Prostate gland (tissue), 2 donors: ENCODE measurements around the gene POMP.

Source experiments
- POLR2A ChIP-seq: fragments of 450-650 bp; IDR thresholded peaks from one replicate; pipeline ENCODE4 v1.6.1; 2016; ENCODE audit warnings: antibody characterized with exemption, mild to moderate bottlenecking
- POLR2AphosphoS5 ChIP-seq: sonication (generic); formaldehyde crosslinking; IDR thresholded peaks from one replicate; pipeline ENCODE4 v1.6.1; 2017; ENCODE audit warnings: antibody characterized with exemption
- TF ChIP-seq, protein P1 (sequence below), 4 experiments: fragments of 200-600 bp in 2 of 4; fragments of 450-650 bp in 2 of 4; sonication (generic) in 2 of 4; IDR thresholded peaks; 1 replicate in 3 of 4; 2 replicates in 1 of 4; pipeline ENCODE4 v1.5.1; 2016 to 2019; ENCODE audit warnings: antibody characterized with exemption in 4 of 4, mild to moderate bottlenecking in 2 of 4, moderate library complexity in 2 of 4

- no peak for TF ChIP-seq POLR2AphosphoS5
- no peak for TF ChIP-seq POLR2A
- TF ChIP-seq, protein P1, sequence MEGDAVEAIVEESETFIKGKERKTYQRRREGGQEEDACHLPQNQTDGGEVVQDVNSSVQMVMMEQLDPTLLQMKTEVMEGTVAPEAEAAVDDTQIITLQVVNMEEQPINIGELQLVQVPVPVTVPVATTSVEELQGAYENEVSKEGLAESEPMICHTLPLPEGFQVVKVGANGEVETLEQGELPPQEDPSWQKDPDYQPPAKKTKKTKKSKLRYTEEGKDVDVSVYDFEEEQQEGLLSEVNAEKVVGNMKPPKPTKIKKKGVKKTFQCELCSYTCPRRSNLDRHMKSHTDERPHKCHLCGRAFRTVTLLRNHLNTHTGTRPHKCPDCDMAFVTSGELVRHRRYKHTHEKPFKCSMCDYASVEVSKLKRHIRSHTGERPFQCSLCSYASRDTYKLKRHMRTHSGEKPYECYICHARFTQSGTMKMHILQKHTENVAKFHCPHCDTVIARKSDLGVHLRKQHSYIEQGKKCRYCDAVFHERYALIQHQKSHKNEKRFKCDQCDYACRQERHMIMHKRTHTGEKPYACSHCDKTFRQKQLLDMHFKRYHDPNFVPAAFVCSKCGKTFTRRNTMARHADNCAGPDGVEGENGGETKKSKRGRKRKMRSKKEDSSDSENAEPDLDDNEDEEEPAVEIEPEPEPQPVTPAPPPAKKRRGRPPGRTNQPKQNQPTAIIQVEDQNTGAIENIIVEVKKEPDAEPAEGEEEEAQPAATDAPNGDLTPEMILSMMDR (IDR thresholded peaks at IDR 0.05): no peak
Observed at GRCh38 chr13:28618230-28618994, 40.5 kb upstream of the POMP start.
